SKM-1 treated with dmso at 0.1 percent for 144 hours (cell line): ENCODE data around the gene NYAP2.

Experiments used
- DNase-seq: peaks from one replicate; lab custom pipeline; 2025; ENCODE audit not compliant: unreplicated experiment; lab: John Stamatoyannopoulos, UW

The NYAP2 gene

GRCh38 chr2:225399504-225399903 is at the start of gene NYAP2:
NYAP2 (plus strand) TSS chr2:225399710; CDS start chr2:225408881, 9,171 bp downstream.
- no peak for DNase-seq

GRCh38 chr2:225353579-225354085 is 45.9 kb upstream of the NYAP2 start:
- DNase-seq: no peak

DNA sequence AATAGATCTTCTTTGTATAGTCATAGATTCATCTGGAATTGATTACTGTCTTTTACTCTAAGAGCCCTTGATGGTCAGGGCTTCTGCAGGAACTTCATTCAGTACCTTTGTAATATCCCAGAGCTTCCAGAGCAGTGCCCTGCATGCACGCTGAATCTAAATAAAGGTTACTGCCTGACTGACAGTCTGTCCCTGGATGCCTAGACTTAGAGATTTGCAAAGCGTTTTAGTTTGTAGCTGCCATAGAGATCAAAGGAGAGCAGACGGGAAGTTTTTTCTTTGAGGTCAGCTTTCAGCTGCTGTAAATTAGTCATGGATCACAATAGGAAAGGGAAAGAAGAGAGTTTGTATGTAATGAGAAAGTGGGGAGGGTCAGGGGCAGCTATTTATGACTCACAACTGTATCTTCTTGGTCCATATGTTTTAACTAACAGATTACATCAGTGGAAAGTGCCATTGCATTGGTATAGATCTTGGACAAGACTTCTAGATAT is 45.2 kb upstream of the NYAP2 start:
- DNase-seq: no peak

DNA sequence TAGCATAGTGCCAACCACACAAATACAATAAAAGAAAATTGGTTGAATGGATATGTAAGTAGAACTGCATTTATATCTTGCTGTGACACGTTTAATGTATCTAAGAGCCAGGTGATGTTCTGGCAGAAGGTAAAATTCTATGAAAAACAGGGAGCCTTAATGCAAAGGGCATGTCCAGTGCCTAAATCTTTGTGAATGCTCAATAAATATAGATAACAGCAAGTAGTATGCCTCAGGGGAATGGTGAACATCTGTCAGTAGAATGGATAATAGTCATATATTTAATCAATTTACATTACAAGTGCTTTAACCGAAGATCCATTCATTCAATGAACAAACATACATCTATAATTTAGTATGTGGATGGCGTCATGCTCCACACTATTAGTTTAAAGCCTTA is 43.7 kb upstream of the NYAP2 start:
- no peak for DNase-seq

- DNase-seq: no peak
Observed at GRCh38 chr2:225366731-225367130, 32.8 kb upstream of the NYAP2 start.

DNA sequence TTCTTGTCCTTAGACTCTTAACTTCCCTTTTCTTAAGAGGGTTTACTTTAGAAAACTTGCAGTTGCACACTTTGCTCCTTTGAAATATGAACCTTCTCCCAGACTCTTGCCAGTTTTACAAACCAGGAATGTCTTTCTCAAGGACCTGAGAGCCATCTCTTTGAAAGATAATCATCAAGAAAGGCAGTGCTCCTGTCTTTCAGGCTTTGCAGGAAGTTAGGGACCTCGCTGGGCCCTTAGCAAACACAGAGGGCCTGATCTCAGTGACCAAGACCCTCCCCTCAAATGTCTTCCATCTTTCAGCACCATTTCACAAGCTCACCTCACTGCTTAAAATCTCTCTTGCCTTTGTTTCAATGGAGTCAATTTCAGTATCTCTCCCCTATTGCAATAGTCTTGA is 32.0 kb upstream of the NYAP2 start:
- no peak for DNase-seq

GRCh38 chr2:225378984-225379383 is 20.5 kb upstream of the NYAP2 start:
- DNase-seq: no peak

DNA sequence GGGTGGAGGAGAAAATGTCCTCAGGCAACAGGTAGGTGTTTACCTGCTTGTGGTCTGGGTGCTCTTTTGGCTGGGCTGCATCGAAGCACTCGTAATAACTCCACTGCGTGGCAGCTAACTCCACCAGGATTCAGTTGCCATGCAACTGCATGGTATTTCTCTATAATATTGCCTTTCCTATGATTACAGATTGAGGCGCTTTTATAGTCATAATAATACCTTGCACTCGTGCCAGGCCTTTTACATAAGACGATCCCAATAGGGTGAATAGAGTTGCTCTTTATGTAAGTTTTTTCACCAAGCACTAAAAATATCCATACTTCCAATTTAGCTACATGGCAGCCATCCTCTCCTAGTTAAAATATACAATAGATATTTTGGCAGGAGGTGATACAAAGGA is 19.7 kb upstream of the NYAP2 start:
- no peak for DNase-seq

GRCh38 chr2:225381609-225382008 is 17.9 kb upstream of the NYAP2 start:
- DNase-seq: no peak

DNA sequence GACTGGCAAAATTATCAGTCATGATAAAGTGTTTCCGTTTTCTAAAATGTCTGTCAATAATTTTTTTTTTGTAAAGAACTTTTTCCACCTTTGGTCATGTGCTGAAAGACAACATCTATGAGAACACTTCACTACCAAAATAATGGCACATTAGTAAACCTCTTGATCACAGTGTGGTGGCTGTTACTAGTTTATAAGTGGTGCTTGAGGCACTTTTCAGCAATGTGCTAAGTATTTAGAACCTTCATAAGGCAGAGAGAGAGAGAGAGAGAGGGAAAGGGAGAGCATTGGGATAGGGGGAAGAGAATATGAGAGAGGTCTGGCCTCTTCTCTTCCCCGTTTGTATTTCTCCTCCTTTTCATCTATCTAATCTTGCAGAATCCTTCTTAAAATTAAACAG is 1.1 kb upstream of the NYAP2 start:
- DNase-seq: no peak

GRCh38 chr2:225400060-225400511 is 576 bp downstream of the NYAP2 start:
- DNase-seq: no peak

- DNase-seq: no peak
Observed at GRCh38 chr2:225400546-225401400, 1.3 kb downstream of the NYAP2 start.

DNA sequence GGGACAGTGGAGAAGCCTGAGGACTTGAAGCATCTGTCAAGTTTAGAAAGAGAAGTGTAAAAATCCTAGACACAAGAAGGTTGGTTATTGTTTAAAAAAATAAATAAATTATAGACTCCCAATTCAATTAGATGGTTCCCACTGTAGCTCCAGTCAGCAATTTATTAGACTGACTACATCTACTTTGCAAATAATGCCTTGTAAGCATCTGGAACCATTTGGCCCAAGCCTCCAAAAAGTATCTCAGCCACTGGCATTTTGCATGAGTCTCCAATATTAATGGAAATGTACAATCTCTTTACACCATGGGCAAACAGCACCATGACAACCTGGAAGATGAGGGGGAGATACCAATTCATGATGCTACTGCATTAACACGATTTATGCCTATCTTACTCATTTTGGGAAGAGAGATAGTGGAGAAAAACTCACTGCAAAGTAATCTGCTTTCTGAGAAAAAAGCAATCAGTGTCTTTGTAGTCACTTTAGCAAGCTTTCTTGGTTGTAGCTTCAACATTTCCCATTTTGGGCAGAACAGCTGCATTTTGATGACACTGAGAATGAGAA is 2.8 kb downstream of the NYAP2 start:
- DNase-seq: no peak

DNA sequence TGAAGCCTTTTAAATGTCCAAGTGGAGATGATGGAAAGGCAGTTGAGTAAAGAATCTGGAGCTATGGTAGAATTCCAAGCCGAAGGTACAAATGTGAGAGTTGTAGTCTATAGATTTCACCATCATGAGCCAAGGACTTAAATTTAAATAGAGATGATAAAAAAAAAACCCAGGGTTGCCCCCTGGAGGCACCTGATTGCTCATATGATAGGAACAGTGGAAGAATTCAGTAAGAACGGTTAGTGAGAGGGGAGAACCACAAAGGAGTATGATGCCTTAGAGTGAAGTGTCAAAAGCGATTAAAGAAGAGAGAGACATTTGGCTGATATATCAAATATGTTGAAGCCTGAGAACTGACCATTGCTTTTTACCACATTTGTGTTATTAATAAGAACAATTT is 11.9 kb downstream of the NYAP2 start:
- no peak for DNase-seq

GRCh38 chr2:225413786-225414185 is 14.3 kb downstream of the NYAP2 start:
- DNase-seq: no peak

DNA sequence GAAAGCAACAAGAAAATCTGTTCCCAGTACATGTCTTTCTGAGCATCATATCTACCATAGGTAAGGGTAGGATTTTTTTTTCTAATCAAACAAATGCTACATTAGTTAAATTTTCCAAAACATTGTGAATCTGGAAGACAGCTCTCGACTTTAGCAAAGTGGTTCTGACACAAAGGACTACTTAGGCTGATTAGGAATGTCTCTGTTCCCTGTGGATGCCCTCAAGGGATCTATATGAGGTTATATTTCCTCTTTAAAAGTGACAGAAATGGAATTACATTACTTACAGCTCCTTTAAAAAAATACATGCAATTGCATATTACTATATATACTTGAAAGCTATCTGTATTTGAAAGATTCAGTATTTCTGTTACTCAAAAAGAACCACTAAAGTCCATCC is 15.4 kb downstream of the NYAP2 start:
- DNase-seq: no peak

DNA sequence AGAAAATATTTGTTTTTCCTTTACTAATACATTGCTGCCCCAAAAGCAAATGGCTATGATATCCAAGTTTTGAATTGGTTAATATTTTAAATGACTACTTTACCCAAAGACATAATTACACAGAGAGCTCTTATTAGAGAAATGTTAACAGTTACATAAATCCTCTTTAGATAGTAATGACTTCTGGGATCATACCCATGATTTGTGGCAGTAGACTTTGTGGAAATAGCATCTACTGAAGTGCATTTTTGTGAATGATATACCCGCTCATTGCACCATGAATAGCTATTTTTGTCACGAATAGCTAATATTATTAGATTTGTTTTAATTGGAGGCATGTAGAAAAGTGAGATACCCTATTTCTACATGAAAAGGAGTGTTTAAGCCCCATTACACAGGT is 15.8 kb downstream of the NYAP2 start:
- no peak for DNase-seq

DNA sequence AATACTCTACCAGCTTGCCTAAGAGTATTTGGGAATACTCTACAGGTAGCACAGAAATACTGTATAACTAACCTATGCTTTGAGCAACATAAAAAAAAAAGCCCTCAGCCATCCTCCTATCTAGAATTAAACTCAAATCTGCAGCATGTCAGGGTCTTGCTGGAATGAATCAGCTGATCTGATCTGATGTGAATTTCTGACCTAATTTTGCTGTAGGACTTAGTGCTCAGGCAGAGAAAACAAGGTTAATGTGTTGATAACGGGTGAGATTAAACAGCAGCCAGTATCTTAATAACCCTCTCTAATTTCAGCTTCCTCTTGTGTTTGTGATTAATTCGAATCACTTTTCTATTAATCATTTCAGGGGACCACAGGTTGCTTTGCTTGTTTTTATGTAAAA is 16.3 kb downstream of the NYAP2 start:
- no peak for DNase-seq

DNA sequence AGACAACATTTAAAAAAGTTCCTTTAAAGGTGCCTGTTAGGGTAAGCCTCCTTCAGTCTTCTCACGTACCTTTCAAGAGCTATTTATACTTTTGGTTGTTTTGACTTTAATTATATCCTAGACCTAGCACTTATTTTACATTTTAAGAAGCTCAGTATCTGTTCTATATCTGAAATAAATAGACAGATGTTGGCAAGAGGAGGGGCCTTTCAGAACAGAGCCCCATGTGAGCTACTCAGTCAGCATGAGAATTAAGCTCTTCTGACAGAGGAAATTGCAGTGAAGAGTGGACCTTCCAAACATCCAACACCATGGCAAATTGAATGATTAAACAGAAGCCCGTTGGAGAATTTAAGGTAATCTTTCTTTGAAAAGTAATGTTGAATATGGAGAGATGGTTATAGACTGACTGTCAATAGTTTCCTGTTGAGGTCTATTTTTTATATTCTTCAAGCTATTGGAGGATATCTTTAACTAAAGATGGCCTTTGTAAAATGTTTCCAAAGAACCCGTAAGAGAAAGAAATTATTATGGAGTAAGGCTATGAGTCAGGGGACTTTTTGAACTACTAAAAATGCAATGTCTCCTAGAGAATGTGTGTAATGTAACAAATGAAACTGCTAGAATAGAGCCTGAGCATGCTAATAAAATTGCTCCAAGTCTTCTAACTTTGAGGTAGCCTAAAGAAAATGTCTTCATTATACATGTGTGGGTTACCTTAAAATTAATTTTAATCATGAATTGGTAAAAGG is 17.3 kb downstream of the NYAP2 start:
- DNase-seq: no peak

DNA sequence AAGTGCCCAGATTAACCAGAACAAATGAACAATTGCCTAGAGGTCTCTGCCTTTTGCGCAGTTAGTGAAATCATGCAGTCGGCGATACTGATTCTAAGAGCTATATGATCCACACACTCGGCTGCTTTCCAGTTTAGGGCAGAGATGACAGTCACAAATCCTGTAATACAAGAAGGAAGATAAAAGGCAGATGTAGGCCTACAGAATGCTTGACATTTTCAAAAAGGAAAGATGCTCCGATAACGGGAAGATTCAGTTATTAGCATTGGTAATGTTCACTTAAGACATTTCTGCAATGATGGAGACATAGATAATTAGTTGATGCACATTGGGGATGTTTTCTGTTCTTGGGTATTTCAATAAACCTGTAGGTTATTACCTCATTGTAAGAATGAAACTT is 19.5 kb downstream of the NYAP2 start:
- no peak for DNase-seq

GRCh38 chr2:225422145-225422544 is 22.6 kb downstream of the NYAP2 start:
- DNase-seq: no peak

DNA sequence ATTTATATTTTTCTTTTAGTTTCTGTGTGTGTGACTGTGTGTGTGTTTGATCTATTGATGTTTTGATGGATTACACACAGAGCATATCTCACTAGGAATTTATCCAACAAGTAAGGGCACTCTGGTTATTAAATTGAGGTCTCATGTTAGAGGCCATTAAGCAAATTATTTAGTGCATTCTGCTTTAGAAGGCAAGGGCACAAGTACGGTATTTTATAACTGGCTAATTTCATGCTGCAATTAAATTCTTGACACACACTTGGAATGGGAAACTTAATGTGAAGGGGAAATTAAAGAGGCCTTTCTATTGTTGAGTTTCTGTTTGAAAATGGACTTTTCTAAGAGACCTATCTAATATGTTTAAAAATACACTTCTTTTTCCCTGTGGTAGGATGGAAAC is 25.8 kb downstream of the NYAP2 start:
- no peak for DNase-seq
